B cell (primary cell): ENCODE measurements around the gene CDS2. TPM values are rescaled to one million over a fixed set of nuclear protein-coding genes. Genes with fewer than 3 reads are reported as not detected.

Experiments
- ATAC-seq: fragments of 200-7000 bp; cut with Tn5 transposase; one replicate; pipeline ENCODE4 v1.10.0; 2021; ENCODE audit warnings: low read depth, mild to moderate bottlenecking, moderate number of reproducible peaks, moderate library complexity
- CTCF ChIA-PET: fragments of 350-600 bp; sonication (Branson Sonifier 250); formaldehyde crosslinking; loops from one replicate; lab custom pipeline; 2021; ENCODE audit warnings: antibody characterized with exemption, inconsistent platforms; lab: Charles Lee
- POLR2A ChIA-PET: fragments of 350-600 bp; sonication (Branson Sonifier 250); formaldehyde crosslinking; loops from one replicate; lab custom pipeline; 2021; ENCODE audit warnings: antibody characterized with exemption; lab: Charles Lee
- DNase-seq: peaks from one replicate; pipeline ENCODE4 v3.0.0; 2013
- H2AFZ ChIP-seq: 2 replicates; pipeline ENCODE4 v1.6.1; 2012; ENCODE audit warnings: mild to moderate bottlenecking, low read depth, low read length; ENCODE audit not compliant: insufficient read depth, poor library complexity, severe bottlenecking
- H3K27ac ChIP-seq, 2 donors: 1 replicate in 1 of 2; 2 replicates in 1 of 2; pipeline ENCODE4 v1.5.1; 2012 to 2013; ENCODE audit warnings: low read length in 2 of 2, mild to moderate bottlenecking in 2 of 2, moderate library complexity in 1 of 2
- H3K27me3 ChIP-seq, 4 experiments: fragments of 200-600 bp in 1 of 4; sonication (generic) in 1 of 4; replicated peaks in 1 of 4; 1 replicate in 2 of 4; 2 replicates in 2 of 4; pipeline versions ENCODE4 v1.6.1 to v1.7.0; 2013 to 2016; ENCODE audit warnings: low read length in 3 of 4, mild to moderate bottlenecking in 2 of 4, mixed read lengths in 1 of 4, moderate library complexity in 1 of 4; ENCODE audit not compliant: insufficient read depth in 4 of 4, control insufficient read depth in 3 of 4; ENCODE audit errors: control extremely low read depth in 1 of 4
- H3K36me3 ChIP-seq, 2 experiments: replicated peaks in 1 of 2; 1 replicate in 1 of 2; 2 replicates in 1 of 2; pipeline versions ENCODE4 v1.6.1 to v1.7.1; 2013; ENCODE audit warnings: low read length in 1 of 2; ENCODE audit not compliant: insufficient read depth in 2 of 2, control insufficient read depth in 1 of 2; ENCODE audit errors: control extremely low read depth in 1 of 2, extremely low read depth in 1 of 2
- H3K4me1 ChIP-seq, 2 donors: fragments of 200-600 bp in 1 of 2; sonication (generic) in 1 of 2; 1 replicate in 1 of 2; 2 replicates in 1 of 2; pipeline versions ENCODE4 v1.5.1 to v1.6.1; 2013 to 2017; ENCODE audit warnings: low read length in 2 of 2; ENCODE audit not compliant: control insufficient read depth in 2 of 2, insufficient read depth in 2 of 2
- H3K4me2 ChIP-seq: replicated peaks from 2 replicates; pipeline ENCODE3; 2012; ENCODE audit warnings: mild to moderate bottlenecking, low read depth, low read length; ENCODE audit not compliant: poor library complexity, severe bottlenecking
- H3K4me3 ChIP-seq, 5 experiments: fragments of 200-600 bp in 1 of 5; sonication (generic) in 1 of 5; 1 replicate in 3 of 5; 2 replicates in 2 of 5; pipeline versions ENCODE4 v1.5.1 to v1.7.0; 2011 to 2016; ENCODE audit warnings: low read length in 4 of 5, mild to moderate bottlenecking in 4 of 5, low read depth in 2 of 5, control low read depth in 1 of 5, moderate library complexity in 1 of 5; ENCODE audit not compliant: insufficient read depth in 1 of 5; ENCODE audit errors: control extremely low read depth in 1 of 5, extremely low read depth in 1 of 5
- H3K79me2 ChIP-seq: fragments of 200-600 bp; sonication (generic); one replicate; pipeline ENCODE4 v1.6.0; 2016; ENCODE audit warnings: low read length; ENCODE audit not compliant: control insufficient read depth, insufficient read depth
- H3K9ac ChIP-seq: fragments of 200-600 bp; sonication (generic); 2 replicates; pipeline ENCODE4 v1.6.1; 2017; ENCODE audit warnings: mild to moderate bottlenecking, low read length, moderate library complexity
- H3K9me3 ChIP-seq, 3 donors: one replicate each; pipeline versions ENCODE4 v1.6.1 to v1.7.1; 2013; ENCODE audit warnings: low read length in 2 of 3; ENCODE audit not compliant: control insufficient read depth in 2 of 3, insufficient read depth in 1 of 3; ENCODE audit errors: control extremely low read depth in 1 of 3
- H4K20me1 ChIP-seq: 2 replicates; pipeline ENCODE4 v1.6.0; 2012; ENCODE audit warnings: mild to moderate bottlenecking, low read length; ENCODE audit not compliant: insufficient read depth, control insufficient read depth, poor library complexity, severe bottlenecking
- H3K27ac Mint-ChIP-seq: one replicate; pipeline ENCODE4 v1.8.0; 2021; ENCODE audit warnings: mixed read lengths
- H3K27me3 Mint-ChIP-seq: one replicate; pipeline ENCODE4 v1.8.0; 2021; ENCODE audit warnings: mixed read lengths
- H3K4me1 Mint-ChIP-seq: one replicate; pipeline ENCODE4 v1.8.0; 2021; ENCODE audit warnings: mixed read lengths
- H3K4me3 Mint-ChIP-seq: one replicate; pipeline ENCODE4 v1.8.0; 2021; ENCODE audit warnings: mixed read lengths
- H3K9me3 Mint-ChIP-seq: one replicate; pipeline ENCODE4 v1.8.0; 2022; ENCODE audit warnings: mixed read lengths; ENCODE audit not compliant: insufficient read depth
- CTCF ChIP-seq: fragments of 200-600 bp; IDR thresholded peaks from one replicate; pipeline ENCODE4 v1.8.0; 2022; ENCODE audit warnings: antibody characterized with exemption, mild to moderate bottlenecking
- EZH2 ChIP-seq: IDR thresholded peaks from 2 replicates; pipeline ENCODE4 v1.6.1; 2012; ENCODE audit warnings: borderline replicate concordance, low read depth, mild to moderate bottlenecking, moderate library complexity, low read length; ENCODE audit not compliant: insufficient read depth, poor library complexity, severe bottlenecking
- WGBS: methylation state at CpG from one replicate; pipeline ENCODE4 v1.1.5; 2013; ENCODE audit warnings: missing lambda C conversion rate; ENCODE audit not compliant: insufficient coverage; 5-methylcytosine and 5-hydroxymethylcytosine counted together
- intact Hi-C: fragments of 100-400 bp; cut with micrococcal nuclease; formaldehyde crosslinking; loops from one replicate; pipeline ENCODE4 v1.10.0; 2022
- polyA plus RNA-seq: library from polyadenylated mRNA; depleted of rRNA; stranded (reverse); fragments of >200 nt; gene quantifications from 2 replicates; pipeline ENCODE4 v1.2.3, GENCODE V29; 2012
- total RNA-seq, 2 donors: library from RNA; stranded (reverse); fragments of 120-200 nt in 1 of 2; gene quantifications; 1 replicate in 1 of 2; 2 replicates in 1 of 2; pipeline versions ENCODE4 v1.2.3 to v1.2.4, GENCODE V29; 2013 to 2022

Gene CDS2
- total and polyA plus RNA-seq, 2 donors (not counting 1 experiment from before 2014, with no cell fraction given) = 17.3 to 48.6 TPM

GRCh38 chr20:5230544-5230943 is 103.7 kb downstream of the CDS2 start:
- no peak for DNase-seq
- POLR2A ChIA-PET = no interaction called here
- H3K36me3 ChIP-seq = no peaks in the 10 kb centered on the region

GRCh38 chr20:5234158-5234557 is 107.3 kb downstream of the CDS2 start:
- H3K9me3 Mint-ChIP-seq = no peaks in the 10 kb centered on the region
- H3K36me3 ChIP-seq = no peaks in the 10 kb centered on the region
- intact Hi-C loops = no loop called here
- H3K4me1 Mint-ChIP-seq = no peaks in the 10 kb centered on the region
- H3K4me3 ChIP-seq = no peak overlapping the region
- H3K4me3 Mint-ChIP-seq = no peak overlapping the region
- CTCF ChIA-PET = interaction anchor here (1.6 kb wide), 1 partner anchor 11 kb away, joined by 5 read pairs; no protein-coding TSS in a partner anchor
- no peak overlapping the region for H3K27ac ChIP-seq
- peaks cover 0 to 4% (median 0%) of the 10 kb centered on the region in 3 donors for H3K9me3 ChIP-seq
- H3K9ac ChIP-seq = no peak overlapping the region
- POLR2A ChIA-PET = no interaction called here
- TF ChIP-seq EZH2 = no peak
- TF ChIP-seq CTCF = no peak
- H3K27ac Mint-ChIP-seq = no peak overlapping the region
- ATAC-seq (no peak), DNase-seq (no peak)
- H3K4me1 ChIP-seq = no peaks in the 10 kb centered on the region
- H4K20me1 ChIP-seq = no peaks in the 10 kb centered on the region
- H3K27me3 Mint-ChIP-seq = peaks cover 24% of the 10 kb centered on the region
- no peaks in the 10 kb centered on the region for H3K79me2 ChIP-seq
- no peak overlapping the region for H2AFZ ChIP-seq
- no peak overlapping the region for H3K4me2 ChIP-seq
- no CpG with 5 or more reads among the region's 1 CpG for WGBS
- H3K27me3 ChIP-seq = no peaks in the 10 kb centered on the region

More at GRCh38 chr20:5230544-5230943, 103.7 kb downstream of the CDS2 start:
- peaks cover 0 to 4% (median 0%) of the 10 kb centered on the region in 3 donors for H3K9me3 ChIP-seq
- CTCF ChIA-PET = no interaction called here
- H3K27me3 ChIP-seq = no peaks in the 10 kb centered on the region
- no peak overlapping the region for H3K27ac Mint-ChIP-seq
- no peaks in the 10 kb centered on the region for H4K20me1 ChIP-seq
- no peaks in the 10 kb centered on the region for H3K79me2 ChIP-seq
- no peak overlapping the region for H3K9ac ChIP-seq
- H3K27me3 Mint-ChIP-seq = peaks cover 15% of the 10 kb centered on the region
- H3K4me3 ChIP-seq = no peak overlapping the region
- no peaks in the 10 kb centered on the region for H3K4me1 Mint-ChIP-seq
- intact Hi-C loops = no loop called here
- WGBS = 46% methylated on average over 4 of the region's 4 CpGs
- H3K4me3 Mint-ChIP-seq = no peak overlapping the region
- no peaks in the 10 kb centered on the region for H3K4me1 ChIP-seq
- no peak for ATAC-seq
- no peak overlapping the region for H3K27ac ChIP-seq
- TF ChIP-seq CTCF = no peak
- TF ChIP-seq EZH2 = no peak
- no peak overlapping the region for H3K4me2 ChIP-seq
- H3K9me3 Mint-ChIP-seq = no peaks in the 10 kb centered on the region
- no peak overlapping the region for H2AFZ ChIP-seq
